Measurements from ENCODE around the gene GXYLT1.

DNA sequence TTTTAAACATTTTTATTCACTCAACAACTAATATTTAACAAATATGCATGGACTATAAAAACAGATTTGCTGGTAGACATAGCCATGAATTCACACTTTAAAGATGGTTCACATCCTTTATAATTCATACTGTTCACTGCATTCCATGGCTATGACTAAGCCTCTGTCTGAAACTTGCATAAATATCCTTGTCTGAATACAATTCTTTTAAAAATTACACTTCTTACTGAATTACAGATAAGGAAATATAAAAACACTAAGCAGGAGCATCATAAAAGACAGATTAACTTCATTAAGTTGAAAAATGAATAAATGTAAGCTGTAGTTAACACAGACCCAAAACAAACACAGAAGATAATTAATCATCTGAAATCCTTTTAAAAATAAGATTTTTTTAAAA is 53.8 kb downstream of the GXYLT1 start:
- no peak for TF ChIP-seq POLR2AphosphoS5 (IDR thresholded peaks at IDR 0.05; ENCODE audit: low read depth, low read length)
- TF ChIP-seq POLR2A (IDR thresholded peaks at IDR 0.05; ENCODE audit: low read depth, low read length): no peak

All from GM12892 (cell line).